T-cell (primary cell): ENCODE results near the gene ST6GALNAC2. TPM values are rescaled to one million over a fixed set of nuclear protein-coding genes. Genes with fewer than 3 reads are reported as not detected.
"Not testable (repeated sequence)": the region's sequence is repeated elsewhere in the genome, so short reads cannot be mapped to it uniquely, and the experiment has no call there.

Source experiments
- ATAC-seq, 4 experiments: fragments of 200-7000 bp in 3 of 4; fragments of 150-1000 bp in 1 of 4; cut with Tn5 transposase; replicated peaks in 1 of 4; 1 replicate in 3 of 4; 2 replicates in 1 of 4; pipeline ENCODE4 v1.10.0; 2021; ENCODE audit warnings: moderate library complexity in 3 of 4, mild to moderate bottlenecking in 2 of 4, moderate number of reproducible peaks in 1 of 4
- CTCF ChIA-PET, 2 donors: fragments of 300-600 bp; sonication (Branson Sonifier 250); formaldehyde crosslinking; loops; one replicate each; lab custom pipeline; 2022; ENCODE audit warnings: antibody characterized with exemption in 2 of 2; lab: Charles Lee
- POLR2A ChIA-PET, 2 donors: fragments of 300-600 bp; sonication (Branson Sonifier 250); formaldehyde crosslinking; loops; one replicate each; lab custom pipeline; 2022; ENCODE audit warnings: antibody characterized with exemption in 2 of 2; lab: Charles Lee
- DNase-seq, 35 experiments: peaks; one replicate each; pipeline versions ENCODE4 v3.0.0 to v3.0.0-alpha.2; 2013 to 2023
- H3K27ac ChIP-seq: one replicate; pipeline ENCODE4 v1.5.1; 2013; ENCODE audit warnings: low read length
- H3K27me3 ChIP-seq, 2 experiments: replicated peaks in 1 of 2; 1 replicate in 1 of 2; 2 replicates in 1 of 2; pipeline versions ENCODE4 v1.6.1 to v1.7.0; 2013; ENCODE audit warnings: low read length in 1 of 2, mixed read lengths in 1 of 2; ENCODE audit not compliant: control insufficient read depth in 2 of 2, insufficient read depth in 2 of 2; ENCODE audit errors: extremely low read depth in 1 of 2
- H3K36me3 ChIP-seq, 2 donors: 1 replicate in 1 of 2; 2 replicates in 1 of 2; pipeline versions ENCODE4 v1.6.1 to v1.7.0; 2013; ENCODE audit warnings: low read length in 1 of 2; ENCODE audit not compliant: control insufficient read depth in 2 of 2, insufficient read depth in 1 of 2; ENCODE audit errors: extremely low read depth in 1 of 2
- H3K4me1 ChIP-seq, 2 experiments: 1 replicate in 1 of 2; 2 replicates in 1 of 2; pipeline versions ENCODE4 v1.6.1 to v1.7.0; 2013; ENCODE audit warnings: low read length in 2 of 2, mixed read lengths in 1 of 2; ENCODE audit not compliant: insufficient read depth in 2 of 2, control insufficient read depth in 1 of 2; ENCODE audit errors: extremely low read depth in 1 of 2
- H3K4me3 ChIP-seq, 2 donors: 1 replicate in 1 of 2; 2 replicates in 1 of 2; pipeline versions ENCODE4 v1.5.1 to v1.7.0; 2013; ENCODE audit warnings: mild to moderate bottlenecking in 2 of 2, low read length in 1 of 2, moderate library complexity in 1 of 2; ENCODE audit not compliant: control insufficient read depth in 1 of 2; ENCODE audit errors: extremely low read depth in 1 of 2
- H3K9me3 ChIP-seq: 2 replicates; pipeline ENCODE4 v1.7.0; 2013
- H3K27ac Mint-ChIP-seq, 2 donors: one replicate each; pipeline ENCODE4 v1.8.0; 2020 to 2021; ENCODE audit warnings: mild to moderate bottlenecking in 2 of 2, mixed read lengths in 2 of 2
- H3K27me3 Mint-ChIP-seq, 2 donors: one replicate each; pipeline ENCODE4 v1.8.0; 2021 to 2022; ENCODE audit warnings: mixed read lengths in 2 of 2
- H3K36me3 Mint-ChIP-seq: one replicate; pipeline ENCODE4 v1.8.0; 2021; ENCODE audit warnings: mixed read lengths
- H3K4me1 Mint-ChIP-seq, 3 donors: one replicate each; pipeline ENCODE4 v1.8.0; 2020 to 2022; ENCODE audit warnings: mixed read lengths in 3 of 3, mild to moderate bottlenecking in 1 of 3
- H3K4me3 Mint-ChIP-seq, 3 donors: one replicate each; pipeline ENCODE4 v1.8.0; 2020 to 2022; ENCODE audit warnings: mild to moderate bottlenecking in 3 of 3, mixed read lengths in 3 of 3, moderate library complexity in 3 of 3
- H3K9me3 Mint-ChIP-seq, 3 donors: one replicate each; pipeline ENCODE4 v1.8.0; 2020 to 2022; ENCODE audit warnings: mixed read lengths in 3 of 3
- WGBS: methylation state at CpG from one replicate; pipeline ENCODE4 v1.1.5; 2013; ENCODE audit warnings: missing lambda C conversion rate; ENCODE audit not compliant: insufficient coverage; 5-methylcytosine and 5-hydroxymethylcytosine counted together
- total RNA-seq, 35 experiments: library from RNA in 6 of 35; stranded (reverse) in 6 of 35; fragments of 120-200 nt in 1 of 35; gene quantifications; one replicate each; pipeline versions ENCODE4 v1.2.1 to v1.2.4 and lab custom pipeline; 2013 to 2026

ST6GALNAC2 gene
- total RNA-seq, 5 donors from 2014 or later (not counting 1 experiment from before 2014, with no cell fraction given): 0.55 to 4.7 (median 2.1) TPM

- H3K27me3 ChIP-seq, H3K4me1 Mint-ChIP-seq, H3K9me3 Mint-ChIP-seq, H3K27ac ChIP-seq, POLR2A ChIA-PET, H3K27ac Mint-ChIP-seq, H3K4me3 Mint-ChIP-seq, H3K4me1 ChIP-seq, ATAC-seq, H3K4me3 ChIP-seq, H3K36me3 ChIP-seq, CTCF ChIA-PET, H3K36me3 Mint-ChIP-seq, H3K9me3 ChIP-seq, H3K27me3 Mint-ChIP-seq: not testable (repeated sequence)
- DNase-seq: peak in 2 of 35 experiments; percentile 4 to 17
- 74% methylated on average over 4 of the region's 13 CpGs for WGBS
Observed at GRCh38 chr17:76614064-76614759, 28.6 kb upstream of the ST6GALNAC2 start.

- ChIA-PET POLR2A (no interaction called here), CTCF (interaction anchor here in 1 of 2 donors (0.7 kb wide), 1 partner anchor 476 kb away, joined by 3 read pairs; no protein-coding TSS in a partner anchor)
Observed at GRCh38 chr17:76612977-76613851, 27.6 kb upstream of the ST6GALNAC2 start.

GRCh38 chr17:76612465-76612864, 26.8 kb upstream of the ST6GALNAC2 start:
- Histone ChIP-seq H3K9me3 (no peaks in the 10 kb centered on the region), H3K27ac (no peak overlapping the region), H3K4me1 (peaks cover 0 to 7% of the 10 kb centered on the region in 2 experiments), H3K4me3 (no peak overlapping the region), H3K27me3 (peaks cover 0 to 3% of the 10 kb centered on the region in 2 experiments), H3K36me3 (no peaks in the 10 kb centered on the region)
- POLR2A ChIA-PET: no interaction called here
- H3K9me3 Mint-ChIP-seq: no peaks in the 10 kb centered on the region
- H3K4me3 Mint-ChIP-seq: no peak overlapping the region
- H3K27ac Mint-ChIP-seq: no peak overlapping the region
- peaks cover 0 to 4% (median 0%) of the 10 kb centered on the region in 3 donors for H3K4me1 Mint-ChIP-seq
- ATAC-seq (no peak), DNase-seq (no peak)
- WGBS: 100% methylated on average over 2 of the region's 4 CpGs
- CTCF ChIA-PET: no interaction called here
- H3K36me3 Mint-ChIP-seq: no peaks in the 10 kb centered on the region
- H3K27me3 Mint-ChIP-seq: peaks cover 0 to 4% of the 10 kb centered on the region in 2 donors

More at GRCh38 chr17:76612977-76613851, 27.6 kb upstream of the ST6GALNAC2 start:
- no peak overlapping the region for H3K4me3 ChIP-seq
- no peak overlapping the region for H3K27ac ChIP-seq
- Mint-ChIP-seq H3K27ac (no peak overlapping the region), H3K4me3 (no peak overlapping the region), H3K4me1 (peaks cover 0 to 4% (median 0%) of the 10 kb centered on the region in 3 donors), H3K27me3 (peaks cover 0 to 4% of the 10 kb centered on the region in 2 donors), H3K9me3 (no peaks in the 10 kb centered on the region), H3K36me3 (no peaks in the 10 kb centered on the region)
- ATAC-seq (no peak), DNase-seq (no peak)
- no peaks in the 10 kb centered on the region for H3K36me3 ChIP-seq
- H3K27me3 ChIP-seq: peaks cover 0 to 3% of the 10 kb centered on the region in 2 experiments
- WGBS: 81% methylated on average over 13 of the region's 17 CpGs
- H3K9me3 ChIP-seq: no peaks in the 10 kb centered on the region
- peaks cover 0 to 7% of the 10 kb centered on the region in 2 experiments for H3K4me1 ChIP-seq

GRCh38 chr17:76611758-76612157, 26.1 kb upstream of the ST6GALNAC2 start:
- peaks cover 0 to 3% of the 10 kb centered on the region in 2 experiments for H3K27me3 ChIP-seq
- no peaks in the 10 kb centered on the region for H3K9me3 Mint-ChIP-seq
- peaks cover 0 to 4% (median 0%) of the 10 kb centered on the region in 3 donors for H3K4me1 Mint-ChIP-seq
- no peak overlapping the region for H3K27ac Mint-ChIP-seq
- no peaks in the 10 kb centered on the region for H3K36me3 Mint-ChIP-seq
- ATAC-seq: no peak
- H3K4me1 ChIP-seq: peaks cover 0 to 7% of the 10 kb centered on the region in 2 experiments
- H3K36me3 ChIP-seq: no peaks in the 10 kb centered on the region
- H3K9me3 ChIP-seq: no peaks in the 10 kb centered on the region
- CTCF ChIA-PET: no interaction called here
- POLR2A ChIA-PET: no interaction called here
- H3K4me3 ChIP-seq: no peak overlapping the region
- no peak overlapping the region for H3K27ac ChIP-seq
- H3K4me3 Mint-ChIP-seq: no peak overlapping the region
- 86% methylated on average over 4 of the region's 4 CpGs for WGBS
- no peak for DNase-seq
- peaks cover 0 to 4% of the 10 kb centered on the region in 2 donors for H3K27me3 Mint-ChIP-seq

GRCh38 chr17:76611080-76611749, 25.6 kb upstream of the ST6GALNAC2 start:
- CTCF ChIA-PET: interaction anchor here in 1 of 2 donors (0.6 kb wide), 1 partner anchor 481 kb away, joined by 4 read pairs; no protein-coding TSS in a partner anchor
- 70% methylated on average over 6 of the region's 13 CpGs for WGBS
- H3K9me3 Mint-ChIP-seq, ATAC-seq, H3K27me3 ChIP-seq, H3K27me3 Mint-ChIP-seq, H3K4me3 ChIP-seq, H3K4me1 Mint-ChIP-seq, H3K36me3 Mint-ChIP-seq, H3K27ac Mint-ChIP-seq, H3K4me1 ChIP-seq, H3K9me3 ChIP-seq, DNase-seq, H3K4me3 Mint-ChIP-seq, H3K36me3 ChIP-seq, H3K27ac ChIP-seq, POLR2A ChIA-PET: not testable (repeated sequence)

GRCh38 chr17:76606685-76607084, 21.0 kb upstream of the ST6GALNAC2 start:
- H3K4me3 Mint-ChIP-seq, H3K36me3 ChIP-seq, H3K36me3 Mint-ChIP-seq, CTCF ChIA-PET, POLR2A ChIA-PET, ATAC-seq, H3K27ac ChIP-seq, DNase-seq, H3K4me3 ChIP-seq, H3K9me3 ChIP-seq, H3K4me1 ChIP-seq, H3K27me3 Mint-ChIP-seq, H3K4me1 Mint-ChIP-seq, H3K9me3 Mint-ChIP-seq, H3K27ac Mint-ChIP-seq: not testable (repeated sequence)
- WGBS: 75% methylated on average over 1 of the region's 1 CpG
- peaks cover 0 to 12% of the 10 kb centered on the region in 2 experiments for H3K27me3 ChIP-seq
